ENCODE measurements around the gene SEMA3G.

- no peak for TF ChIP-seq CTCF (conservative IDR thresholded peaks at IDR 0.05; ENCODE audit: low read length)
- TF ChIP-seq EZH2phosphoT487 (IDR thresholded peaks at IDR 0.05; ENCODE audit: borderline replicate concordance): no peak
Measured at GRCh38 chr3:52393131-52393807, 51.6 kb downstream of the SEMA3G start.

Data from Loucy (cell line).